Vagina (tissue), 2 donors: ENCODE results near the gene MRPL53. TPM values are rescaled to one million over a fixed set of nuclear protein-coding genes. Genes with fewer than 3 reads are reported as not detected.

Experiments
- DNase-seq, 2 donors: peaks; one replicate each; pipeline ENCODE4 v3.0.0-alpha.2; 2017; ENCODE audit errors: extremely low spot score in 2 of 2
- H3K27ac ChIP-seq: fragments of 200-600 bp; sonication (generic); one replicate; pipeline ENCODE4 v1.5.1; 2019
- H3K27me3 ChIP-seq: fragments of 200-600 bp; sonication (generic); one replicate; pipeline ENCODE4 v1.5.1; 2019
- H3K36me3 ChIP-seq, 2 donors: fragments of 200-600 bp; sonication (generic); one replicate each; pipeline ENCODE4 v1.5.1; 2017 to 2019
- H3K4me1 ChIP-seq: fragments of 200-600 bp; sonication (generic); one replicate; pipeline ENCODE4 v1.5.1; 2019
- H3K4me3 ChIP-seq, 2 donors: fragments of 200-600 bp; sonication (generic); 1 replicate in 1 of 2; 2 replicates in 1 of 2; pipeline ENCODE4 v1.5.1; 2016 to 2019
- H3K9me3 ChIP-seq: fragments of 200-600 bp; sonication (generic); one replicate; pipeline ENCODE4 v1.5.1; 2019
- POLR2A ChIP-seq, 2 donors: fragments of 450-650 bp; IDR thresholded peaks; one replicate each; pipeline ENCODE4 v1.6.1; 2017; ENCODE audit warnings: antibody characterized with exemption in 2 of 2, mild to moderate bottlenecking in 2 of 2, moderate library complexity in 2 of 2
- POLR2AphosphoS5 ChIP-seq, 2 donors: sonication (generic); formaldehyde crosslinking; IDR thresholded peaks; one replicate each; pipeline ENCODE4 v1.9.0; 2017; ENCODE audit warnings: antibody characterized with exemption in 2 of 2, mild to moderate bottlenecking in 2 of 2, low read depth in 1 of 2; ENCODE audit not compliant: insufficient read depth in 1 of 2
- intact Hi-C: fragments of 100-400 bp; cut with DNase I; formaldehyde crosslinking; loops from one replicate; pipeline ENCODE4 v1.15.1; 2023
- total RNA-seq: library from RNA; depleted of rRNA; stranded (reverse); fragments of >200 nt; gene quantifications from one replicate; pipeline ENCODE4 v1.2.3, GENCODE V29; 2016
- TF ChIP-seq, protein P1 (sequence below), 3 experiments: fragments of 450-650 bp in 2 of 3; fragments of 200-600 bp in 1 of 3; sonication (generic) in 1 of 3; IDR thresholded peaks; one replicate each; pipeline ENCODE4 v1.5.1; 2017 to 2019; ENCODE audit warnings: antibody characterized with exemption in 3 of 3, mild to moderate bottlenecking in 2 of 3, moderate library complexity in 2 of 3

MRPL53 gene
- total RNA-seq, 1 donor from 2014 or later = 40.3 TPM

DNA sequence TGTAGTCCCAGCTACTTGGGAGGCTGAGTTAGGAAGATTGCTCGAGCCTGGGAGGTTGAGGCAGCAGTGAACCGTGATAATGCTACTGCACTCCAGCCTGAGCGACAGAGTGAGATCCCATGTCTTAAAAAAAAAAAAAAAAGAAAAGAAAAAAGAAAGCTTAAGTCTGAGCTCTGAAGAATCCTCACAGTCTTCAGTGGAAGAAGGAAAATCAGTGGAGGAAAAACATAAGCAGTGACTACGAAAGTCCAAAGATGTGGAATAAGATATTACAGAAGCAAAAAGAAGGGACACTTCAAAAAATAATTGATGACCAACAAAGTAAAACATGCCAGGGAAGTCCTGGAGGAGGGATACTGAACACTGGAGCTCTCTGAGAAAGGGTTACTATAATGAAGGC, 37.8 kb upstream of the MRPL53 start:
- Histone ChIP-seq H3K27me3 (peaks cover 30% of the 10 kb centered on the region), H3K9me3 (no peaks in the 10 kb centered on the region), H3K4me3 (no peak overlapping the region), H3K27ac (no peak overlapping the region), H3K4me1 (peaks cover 43% of the 10 kb centered on the region), H3K36me3 (peaks cover 0 to 12% of the 10 kb centered on the region in 2 donors)
- TF ChIP-seq POLR2A (IDR thresholded peaks at IDR 0.05) (no peak), POLR2AphosphoS5 (IDR thresholded peaks at IDR 0.05; ENCODE audit: insufficient read depth in 1 of 2, low read depth in 1 of 2) (no peak)
- TF ChIP-seq, protein P1, sequence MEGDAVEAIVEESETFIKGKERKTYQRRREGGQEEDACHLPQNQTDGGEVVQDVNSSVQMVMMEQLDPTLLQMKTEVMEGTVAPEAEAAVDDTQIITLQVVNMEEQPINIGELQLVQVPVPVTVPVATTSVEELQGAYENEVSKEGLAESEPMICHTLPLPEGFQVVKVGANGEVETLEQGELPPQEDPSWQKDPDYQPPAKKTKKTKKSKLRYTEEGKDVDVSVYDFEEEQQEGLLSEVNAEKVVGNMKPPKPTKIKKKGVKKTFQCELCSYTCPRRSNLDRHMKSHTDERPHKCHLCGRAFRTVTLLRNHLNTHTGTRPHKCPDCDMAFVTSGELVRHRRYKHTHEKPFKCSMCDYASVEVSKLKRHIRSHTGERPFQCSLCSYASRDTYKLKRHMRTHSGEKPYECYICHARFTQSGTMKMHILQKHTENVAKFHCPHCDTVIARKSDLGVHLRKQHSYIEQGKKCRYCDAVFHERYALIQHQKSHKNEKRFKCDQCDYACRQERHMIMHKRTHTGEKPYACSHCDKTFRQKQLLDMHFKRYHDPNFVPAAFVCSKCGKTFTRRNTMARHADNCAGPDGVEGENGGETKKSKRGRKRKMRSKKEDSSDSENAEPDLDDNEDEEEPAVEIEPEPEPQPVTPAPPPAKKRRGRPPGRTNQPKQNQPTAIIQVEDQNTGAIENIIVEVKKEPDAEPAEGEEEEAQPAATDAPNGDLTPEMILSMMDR (IDR thresholded peaks at IDR 0.05) = no peak
- no peak for DNase-seq
- intact Hi-C loops = no loop called here

DNA sequence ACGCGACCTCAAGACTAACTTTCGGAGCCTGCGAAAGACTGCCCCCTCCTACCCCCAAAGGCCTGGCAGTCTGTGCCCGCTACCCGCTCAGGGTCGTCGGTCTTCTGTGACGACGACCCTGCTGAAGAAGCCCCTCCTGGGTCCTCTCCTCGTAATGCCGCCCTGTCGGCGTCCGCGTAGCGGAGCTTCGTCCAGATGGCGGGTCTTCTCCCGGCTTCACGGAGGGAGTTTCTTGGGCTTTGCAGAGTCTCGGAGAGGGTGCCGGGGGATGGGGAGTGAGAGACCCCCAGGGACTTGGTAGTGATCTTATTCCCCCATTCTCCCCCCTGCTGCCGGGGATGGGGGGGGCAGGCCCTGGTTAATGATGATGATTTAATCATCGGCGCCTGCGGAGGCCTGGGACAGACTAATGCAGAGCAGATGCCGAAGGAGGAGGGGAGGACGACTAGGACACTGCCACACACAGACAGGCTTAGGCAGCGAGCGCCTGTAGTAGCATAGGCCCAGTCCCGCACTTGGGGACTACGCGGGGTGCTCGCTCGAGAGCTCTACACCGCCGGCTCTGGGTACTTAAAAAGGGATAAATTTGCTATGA, 35.5 kb upstream of the MRPL53 start:
- H3K36me3 ChIP-seq = peaks cover 0 to 21% of the 10 kb centered on the region in 2 donors
- H3K27ac ChIP-seq = peak overlapping the region; percentile 98
- intact Hi-C loops = no loop called here
- DNase-seq = no peak
- H3K27me3 ChIP-seq = peaks cover 10% of the 10 kb centered on the region
- peak overlapping the region; percentile 76 to 91 for H3K4me3 ChIP-seq
- peaks cover 44% of the 10 kb centered on the region for H3K4me1 ChIP-seq
- no peak for TF ChIP-seq POLR2AphosphoS5 (IDR thresholded peaks at IDR 0.05; ENCODE audit: insufficient read depth in 1 of 2, low read depth in 1 of 2)
- TF ChIP-seq POLR2A (IDR thresholded peaks at IDR 0.05) = no peak
- TF ChIP-seq, protein P1 (IDR thresholded peaks at IDR 0.05) = no peak
- no peaks in the 10 kb centered on the region for H3K9me3 ChIP-seq

DNA sequence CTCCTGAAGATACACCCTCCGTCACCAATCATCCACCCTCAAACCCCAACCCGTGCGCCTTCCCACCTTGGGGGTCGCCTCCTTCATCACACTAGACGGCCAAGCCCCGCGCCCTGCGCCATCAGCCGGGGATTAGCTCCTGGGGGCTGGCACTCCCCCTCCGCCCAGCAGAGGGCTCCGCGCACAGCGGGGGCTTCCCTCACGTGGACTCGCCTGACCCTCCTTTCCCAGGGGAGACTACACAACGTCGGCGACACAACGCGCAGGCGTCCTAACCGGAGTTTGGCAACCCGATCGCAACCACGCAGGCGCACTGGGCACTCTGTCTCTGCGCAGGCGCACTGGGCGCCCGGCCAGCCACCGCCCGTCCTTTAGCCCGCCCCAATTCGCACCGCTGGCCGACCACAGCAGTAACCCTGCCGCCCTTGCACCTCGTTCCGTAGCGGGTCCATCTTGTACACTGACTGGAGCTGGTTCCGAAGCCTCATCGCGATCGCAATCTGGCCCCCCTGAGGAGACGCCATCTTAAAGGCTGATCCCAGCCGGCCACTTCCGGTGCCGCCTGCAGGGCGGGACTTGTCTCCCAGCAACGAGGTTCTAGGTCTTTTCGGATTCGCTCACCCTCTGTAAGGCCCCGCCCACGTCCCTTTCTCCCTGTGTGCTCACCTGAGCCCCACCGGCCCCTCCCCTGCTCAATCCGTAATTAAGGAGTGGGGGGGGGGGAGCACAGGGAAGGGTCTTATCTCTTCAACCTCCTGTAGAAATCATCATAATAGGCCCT, 34.9 kb upstream of the MRPL53 start, which contains the start of gene PCGF1:
TSS of gene PCGF1 (minus strand) at position 551 of the 781 bp plus-strand sequence. CDS start at position 524, 27 bp downstream.
- Histone ChIP-seq H3K27ac (peak within 1 kb of the TSS; percentile 98), H3K4me1 (peaks cover 51% of the 10 kb centered on the region), H3K4me3 (peak within 1 kb of the TSS; percentile 76 to 91), H3K9me3 (no peaks in the 10 kb centered on the region), H3K27me3 (peaks cover 6% of the 10 kb centered on the region), H3K36me3 (peaks cover 0 to 21% of the 10 kb centered on the region in 2 donors)
- intact Hi-C loops = no loop called here
- DNase-seq = peak in 1 of 2 donors; percentile 98
- TF ChIP-seq POLR2A (IDR thresholded peaks at IDR 0.05) (no peak), POLR2AphosphoS5 (IDR thresholded peaks at IDR 0.05; ENCODE audit: insufficient read depth in 1 of 2, low read depth in 1 of 2) (peak; percentile 85 to 93)
- TF ChIP-seq, protein P1 (IDR thresholded peaks at IDR 0.05) = peak in 1 of 3 experiments; percentile 20

DNA sequence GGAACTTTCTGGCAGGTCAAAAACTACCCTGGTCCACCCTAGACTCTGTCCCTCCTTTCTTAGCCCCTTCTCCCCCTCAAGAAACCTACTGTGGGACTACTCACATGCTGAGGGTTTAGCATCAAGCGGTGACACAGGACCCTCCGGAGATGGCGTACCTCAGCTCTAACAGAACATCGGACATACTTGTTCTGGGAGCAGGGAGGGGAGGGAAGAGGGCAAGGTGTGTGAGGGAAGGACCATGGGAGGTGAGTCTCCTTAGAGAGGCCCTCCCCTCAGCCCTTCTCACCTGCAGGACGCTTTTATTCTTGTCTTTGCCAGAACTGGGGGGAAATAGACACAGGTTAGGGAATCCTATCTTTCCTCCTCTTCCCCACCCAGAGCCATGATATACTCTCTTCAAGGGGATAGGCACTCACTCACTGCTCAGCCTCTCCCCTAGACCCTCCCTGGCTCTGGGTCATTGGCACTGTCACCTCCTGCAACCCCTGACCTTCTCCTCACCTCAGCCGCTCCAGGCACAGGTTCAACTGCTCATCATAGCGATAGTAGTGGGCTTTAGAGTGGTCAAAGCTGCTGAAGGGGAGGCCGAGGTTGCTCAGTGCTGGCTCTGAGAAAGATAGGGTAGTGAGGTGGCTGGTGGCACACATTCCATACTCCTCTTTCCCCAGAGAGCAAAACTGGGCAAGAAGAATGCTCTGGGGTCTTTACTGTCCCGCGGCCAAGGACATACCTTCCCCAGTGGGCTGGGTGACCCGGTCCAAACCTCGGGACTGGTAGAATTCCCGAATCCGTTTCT, 33.2 kb upstream of the MRPL53 start:
- Histone ChIP-seq H3K36me3 (peaks cover 0 to 21% of the 10 kb centered on the region in 2 donors), H3K4me1 (peaks cover 55% of the 10 kb centered on the region), H3K4me3 (no peak overlapping the region), H3K9me3 (no peaks in the 10 kb centered on the region), H3K27ac (no peak overlapping the region), H3K27me3 (no peaks in the 10 kb centered on the region)
- DNase-seq = no peak
- TF ChIP-seq, protein P1 (IDR thresholded peaks at IDR 0.05) = no peak
- no peak for TF ChIP-seq POLR2A (IDR thresholded peaks at IDR 0.05)
- TF ChIP-seq POLR2AphosphoS5 (IDR thresholded peaks at IDR 0.05; ENCODE audit: insufficient read depth in 1 of 2, low read depth in 1 of 2) = no peak
- intact Hi-C loops = no loop called here
